Stimulated activated CD8-positive, alpha-beta memory T cell treated with anti-CD3 and anti-CD28 coated beads, Interleukin-15, amount 100 ng/mL, for 4 hours (primary cell): ENCODE measurements around the gene GPR42.
"Not testable (repeated sequence)": the region's sequence is repeated elsewhere in the genome, so short reads cannot be mapped to it uniquely, and the experiment has no call there.

Source experiments
- DNase-seq, 2 donors: peaks; one replicate each; pipeline ENCODE4 v3.0.0-alpha.2; 2020; ENCODE audit warnings: low read depth in 2 of 2

GPR42 gene

DNA sequence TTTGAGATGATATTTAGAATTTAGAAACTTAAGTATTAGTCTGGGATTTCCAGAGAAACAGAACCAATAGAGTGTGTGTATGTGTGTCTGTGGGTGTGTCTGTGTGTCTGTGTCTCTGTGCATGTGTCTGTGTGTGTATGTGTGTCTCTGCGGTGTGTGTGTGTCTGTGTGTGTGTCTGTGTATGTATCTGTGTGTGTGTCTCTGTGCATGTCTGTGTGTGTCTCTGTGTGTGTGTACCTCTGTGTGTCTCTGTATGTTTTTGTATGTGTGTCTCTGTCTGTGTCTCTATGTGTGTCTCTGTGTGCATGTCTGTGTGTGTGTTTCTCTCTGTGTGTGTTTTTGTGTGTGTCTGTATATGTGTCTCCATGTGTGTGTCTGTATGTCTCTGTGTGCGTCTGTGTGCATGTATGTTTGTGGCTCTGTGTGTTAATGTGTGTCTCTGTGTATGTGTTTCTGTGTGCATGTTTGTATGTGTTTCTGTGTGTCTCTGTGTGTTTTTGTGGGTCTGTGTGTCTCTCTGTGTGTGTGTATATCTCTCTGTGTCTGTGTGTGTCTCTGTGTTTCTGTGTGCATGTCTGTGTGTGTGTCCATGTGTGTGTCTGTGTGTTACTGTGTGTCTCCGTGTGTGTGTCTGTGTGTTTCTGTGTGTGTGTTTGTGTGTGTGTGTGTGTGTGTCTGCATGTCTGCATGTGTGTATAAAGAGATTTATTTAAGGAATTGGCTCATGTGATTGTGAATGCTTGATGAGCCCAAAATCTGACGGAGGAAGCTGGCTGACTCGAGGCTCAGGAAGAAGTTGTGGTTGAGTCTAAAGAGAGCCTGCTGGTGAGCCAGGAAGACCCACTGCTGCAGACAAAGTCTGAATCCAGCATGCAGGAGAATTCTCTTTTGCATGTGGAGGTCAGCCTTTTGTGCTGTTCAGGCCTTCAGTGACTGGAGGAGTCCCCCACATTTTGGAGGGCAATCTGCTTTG, 22.2 kb downstream of the GPR42 start:
- DNase-seq, result no peak

DNA sequence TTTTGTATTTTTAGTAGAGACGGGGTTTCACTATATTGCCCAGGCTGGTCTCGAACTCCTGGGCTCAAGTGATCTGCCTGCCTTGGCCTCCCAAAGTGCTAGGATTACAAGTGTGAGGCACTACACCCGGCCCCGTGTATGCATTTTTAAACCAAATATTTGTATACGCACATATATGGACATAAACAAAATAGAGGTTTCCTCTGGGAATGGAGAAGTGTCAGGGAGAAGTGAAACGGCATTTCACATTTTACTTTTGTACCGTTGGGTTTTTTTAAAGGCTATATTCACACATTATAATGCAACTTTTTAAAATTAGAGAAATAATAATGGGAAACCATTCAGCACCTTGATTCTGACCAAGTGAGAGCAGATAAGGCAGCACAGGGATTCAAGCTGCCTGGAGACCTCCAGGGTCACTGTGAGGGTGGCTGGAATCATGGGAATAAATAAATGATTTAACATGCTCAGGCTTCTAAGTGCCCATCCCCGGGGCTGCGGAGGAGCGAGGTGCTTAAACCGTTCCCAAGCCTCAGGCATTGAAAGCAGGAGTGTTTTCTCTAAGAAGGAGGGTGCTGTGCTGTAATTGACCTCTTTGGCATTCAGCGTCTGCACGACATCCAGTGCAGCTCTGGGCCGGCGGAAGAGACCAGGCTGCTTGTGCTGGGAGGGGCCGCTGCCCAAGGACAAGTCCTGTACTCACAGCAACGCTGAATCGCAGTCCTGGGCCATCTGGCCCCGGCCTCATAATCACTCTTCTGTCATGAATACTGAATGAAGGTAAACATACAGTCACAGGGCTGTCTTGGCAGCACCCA, 24.7 kb downstream of the GPR42 start:
- no peak for DNase-seq

DNA sequence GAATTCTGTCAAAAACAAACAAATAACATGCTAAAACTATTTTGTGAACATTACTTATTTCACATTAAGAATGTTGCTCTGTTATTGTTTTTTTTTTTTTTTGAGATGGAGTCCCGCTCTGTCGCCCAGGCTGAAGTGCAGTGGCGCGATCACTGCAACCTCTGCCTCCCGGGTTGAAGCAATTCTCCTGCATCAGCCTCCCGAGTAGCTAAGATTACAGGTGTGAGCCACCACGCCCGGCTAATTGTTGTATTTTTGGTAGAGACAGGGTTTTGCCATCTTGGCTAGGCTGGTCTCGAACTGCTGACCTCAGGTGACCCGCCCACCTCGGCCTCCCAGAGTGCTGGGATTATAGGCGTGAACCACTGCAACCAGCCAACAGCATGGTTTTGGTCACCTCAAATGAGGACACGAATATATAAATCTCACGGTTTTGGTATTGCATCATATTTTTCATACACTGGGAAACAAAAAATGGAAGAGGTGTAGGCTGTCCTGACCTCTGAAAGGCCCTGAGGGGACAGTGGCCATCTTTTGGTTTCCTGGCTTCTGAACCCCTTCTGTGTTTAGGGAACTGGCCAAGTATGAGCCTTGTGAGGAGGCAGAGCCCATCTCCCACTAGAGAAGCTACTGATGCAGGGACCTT, 25.5 kb downstream of the GPR42 start:
- DNase-seq, result no peak

DNA sequence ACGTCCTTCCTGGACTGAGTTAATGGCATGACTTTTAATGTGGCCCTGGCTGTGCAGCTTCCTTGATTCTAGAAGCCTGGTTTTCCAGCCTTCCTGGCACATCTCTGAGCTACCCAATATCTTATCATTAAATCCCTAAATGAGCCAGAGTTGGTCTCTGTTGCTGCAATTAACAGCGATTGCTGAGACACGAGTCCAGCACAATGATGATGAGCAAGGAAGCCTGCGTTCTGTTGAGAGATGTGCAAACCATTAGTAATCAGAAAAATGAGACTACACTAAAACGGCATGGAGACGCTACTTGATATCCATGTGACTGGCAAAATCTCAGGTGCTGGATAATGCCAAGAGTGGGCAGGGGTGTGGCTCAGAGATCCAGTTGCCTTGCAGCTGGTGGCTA, 26.2 kb downstream of the GPR42 start:
- no peak for DNase-seq

DNA sequence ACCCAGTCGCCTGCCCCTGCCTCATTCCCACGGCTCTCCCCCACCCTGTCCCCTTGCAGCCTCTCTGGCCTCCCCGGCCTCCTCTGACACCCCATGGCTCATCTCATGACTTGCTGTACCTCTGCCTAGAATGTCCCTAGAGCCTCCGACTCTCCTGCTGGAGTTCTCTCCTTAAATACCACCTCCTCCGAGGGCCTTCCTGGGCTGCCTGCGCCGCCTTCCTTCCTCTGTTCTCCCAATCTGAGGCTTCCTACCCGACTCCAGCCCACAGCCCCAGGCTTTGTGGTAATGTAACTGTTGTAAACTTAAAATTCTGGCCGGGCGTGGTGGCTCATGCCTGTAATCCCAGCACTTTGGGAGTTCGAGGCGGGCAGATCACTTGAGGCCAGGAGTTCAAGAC, 27.7 kb downstream of the GPR42 start:
- no peak for DNase-seq

DNA sequence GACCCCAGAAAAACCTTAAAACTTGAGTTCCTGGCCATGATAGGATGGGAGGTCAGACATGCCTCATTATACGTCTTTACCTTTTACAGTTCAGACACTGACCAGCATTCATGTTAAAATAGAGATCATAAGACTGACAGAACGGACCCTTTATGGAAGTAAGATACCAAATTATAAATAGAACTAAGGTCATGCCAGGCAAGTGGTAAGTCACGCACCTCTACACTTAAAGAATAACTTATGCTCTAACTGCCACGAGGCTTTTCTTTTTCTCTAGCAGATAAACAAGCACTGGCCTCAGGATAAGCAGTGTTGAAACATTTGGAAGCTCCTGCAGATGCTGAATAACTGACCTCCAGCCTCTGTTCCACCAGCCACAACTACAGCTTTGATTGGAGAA, 28.4 kb downstream of the GPR42 start:
- no peak for DNase-seq

DNA sequence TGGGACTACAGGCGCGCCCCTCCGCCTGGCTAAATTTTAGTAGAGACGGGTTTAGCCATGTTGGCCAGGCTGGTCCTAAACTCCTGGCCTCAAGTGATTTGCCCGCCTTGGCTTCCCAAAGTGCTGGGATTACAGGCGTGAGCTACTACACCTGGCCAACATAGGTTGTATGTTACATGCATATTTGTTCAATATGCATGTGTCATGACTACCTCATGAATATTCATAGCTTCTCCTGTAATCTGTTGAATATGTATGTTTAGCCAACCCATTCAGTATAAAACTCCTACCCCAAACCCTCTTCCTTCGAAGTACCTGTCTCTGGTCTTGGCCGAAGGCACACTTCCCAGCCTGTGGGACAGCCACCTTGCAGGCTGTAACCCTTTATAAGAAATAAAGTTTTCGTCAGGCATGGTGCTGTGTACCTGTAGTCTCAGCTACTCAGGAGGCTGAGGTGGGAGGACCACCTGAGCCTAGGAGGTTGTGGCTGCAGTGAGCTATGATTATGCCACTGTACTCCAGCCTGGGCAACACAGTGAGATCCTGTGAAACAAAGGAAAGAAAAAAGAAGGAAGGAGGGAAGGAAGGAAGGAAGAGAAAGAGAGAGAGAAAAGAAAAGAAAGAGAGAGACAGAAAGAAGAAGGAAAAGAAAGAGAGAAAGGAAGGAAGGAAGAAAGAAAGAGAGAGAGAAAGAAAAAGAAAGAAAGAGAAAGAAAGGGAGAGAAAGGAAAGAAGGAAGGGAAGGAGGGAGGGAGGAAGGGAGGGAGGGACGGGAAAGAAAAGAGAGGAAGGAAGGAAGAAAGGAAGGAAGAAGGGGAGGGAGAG, 29.3 kb downstream of the GPR42 start:
- no peak for DNase-seq

DNA sequence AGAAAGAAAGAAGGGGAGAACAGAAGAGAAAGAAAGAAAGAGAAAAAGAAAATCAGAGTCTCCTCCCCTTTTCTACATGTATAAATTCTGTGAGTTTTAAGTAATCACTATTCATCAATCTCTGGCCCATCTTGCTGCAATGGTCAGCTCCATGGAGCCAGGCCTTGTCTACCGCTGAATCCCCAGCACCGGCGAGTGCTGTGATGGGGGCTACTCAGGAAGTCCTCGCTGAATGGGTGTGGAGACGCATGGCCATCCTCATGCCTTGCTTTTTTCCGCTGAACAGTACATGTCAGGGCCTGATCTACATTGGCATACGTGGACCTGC, 29.9 kb downstream of the GPR42 start:
- no peak for DNase-seq

DNA sequence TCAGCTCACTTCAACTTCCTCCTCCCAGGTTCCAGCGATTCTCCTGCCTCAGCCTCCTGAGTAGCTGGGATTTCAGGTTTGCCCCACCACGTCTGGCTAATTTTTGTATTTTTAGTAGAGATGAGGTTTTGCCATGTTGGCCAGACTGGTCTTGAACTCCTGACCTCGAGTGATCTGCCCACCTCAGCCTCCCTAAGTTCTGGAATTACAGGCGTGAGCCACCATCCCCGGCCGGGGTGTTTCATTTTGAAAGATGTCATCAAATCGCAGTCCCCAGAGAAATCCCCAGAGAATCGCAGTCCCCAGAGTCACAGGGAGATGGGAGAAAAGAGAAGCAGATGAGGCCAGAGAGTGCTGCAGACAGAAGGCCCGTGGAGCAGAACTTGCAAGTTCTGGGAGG, 30.5 kb downstream of the GPR42 start:
- not testable (repeated sequence) for DNase-seq

DNA sequence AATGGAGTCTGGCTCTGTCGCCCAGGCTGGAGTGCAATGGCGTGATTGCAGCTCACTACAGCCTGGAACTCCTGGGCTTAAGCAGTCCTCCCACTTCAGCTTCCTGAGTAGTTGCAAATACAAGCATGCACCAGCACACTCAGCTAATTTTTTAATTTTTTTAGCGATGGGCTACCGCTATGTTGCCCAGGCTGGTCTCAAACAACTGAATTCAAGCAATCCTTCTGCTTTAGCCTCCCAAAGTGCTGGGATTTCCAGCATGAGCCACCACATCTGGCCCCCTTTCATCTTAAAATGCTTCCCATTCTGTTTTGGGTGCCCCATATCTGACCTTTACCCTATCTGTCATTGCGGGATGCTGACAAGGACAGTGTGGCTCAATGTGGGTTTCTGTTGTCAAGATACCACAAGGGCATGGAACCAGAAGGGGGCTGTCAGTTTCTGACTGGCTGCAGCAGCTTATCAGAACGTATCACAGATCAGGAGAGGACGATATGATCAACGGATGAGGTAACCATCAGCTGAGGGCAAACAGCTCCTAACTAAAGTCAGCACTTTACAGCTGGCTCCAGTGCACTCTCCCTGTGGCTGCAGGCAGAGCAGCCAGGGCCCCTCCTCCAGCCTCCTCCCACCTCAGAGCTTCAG, 32.4 kb downstream of the GPR42 start:
- no peak for DNase-seq

DNA sequence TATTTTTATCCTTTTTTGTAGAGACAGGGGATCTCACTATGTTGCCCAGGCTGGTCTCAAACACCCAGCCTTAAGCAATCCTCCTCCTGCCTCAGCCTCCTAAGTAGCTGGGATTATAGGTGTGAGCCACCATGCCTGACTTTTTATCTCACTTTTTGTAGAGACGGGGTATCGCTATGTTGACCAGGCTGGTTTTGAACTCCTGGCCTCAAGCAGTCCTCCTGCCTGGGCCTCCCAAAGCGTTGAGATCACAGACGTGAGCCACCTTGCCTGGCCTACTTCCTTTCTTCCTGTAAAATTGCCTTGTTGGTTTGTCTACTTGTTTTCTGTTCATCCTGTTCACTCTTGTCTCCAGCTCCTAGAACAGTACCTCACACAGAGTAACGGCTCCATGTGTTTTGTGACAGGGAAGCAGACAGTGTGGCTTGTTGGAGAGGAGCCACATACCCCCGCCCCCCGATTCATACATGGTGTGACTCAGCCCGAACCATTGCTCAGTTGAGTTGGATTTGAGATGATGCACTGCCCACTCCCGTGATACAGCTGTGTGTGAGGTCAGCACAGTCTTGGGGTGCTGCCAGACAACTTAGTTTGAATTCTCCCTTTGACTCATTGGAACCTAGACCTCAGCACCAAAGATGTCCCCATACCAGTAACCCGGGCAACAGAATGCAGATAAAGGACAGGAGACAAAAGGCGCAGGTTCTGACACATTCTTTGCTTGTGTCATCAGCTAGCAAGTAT, 34.2 kb downstream of the GPR42 start:
- DNase-seq, result no peak

DNA sequence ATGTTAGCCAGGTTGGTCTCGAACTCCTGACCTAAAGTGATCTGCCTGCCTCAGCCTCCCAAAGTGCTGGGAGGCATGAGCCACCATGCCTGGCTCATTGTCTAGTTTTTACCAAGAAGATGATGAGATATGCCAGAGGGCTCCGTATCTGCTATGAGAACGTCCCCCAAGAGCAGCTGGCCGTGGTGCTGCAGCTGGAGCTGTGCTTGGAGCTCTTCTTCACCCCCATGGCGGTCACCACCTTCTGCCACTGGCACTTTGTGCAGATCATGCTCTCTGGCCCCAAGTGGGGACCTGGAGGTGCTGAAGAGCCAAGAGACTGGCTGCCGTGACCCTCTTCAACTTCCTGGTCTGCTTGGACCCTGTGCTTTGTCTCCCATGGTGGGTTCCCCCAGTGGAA, 36.8 kb downstream of the GPR42 start:
- no peak for DNase-seq

DNA sequence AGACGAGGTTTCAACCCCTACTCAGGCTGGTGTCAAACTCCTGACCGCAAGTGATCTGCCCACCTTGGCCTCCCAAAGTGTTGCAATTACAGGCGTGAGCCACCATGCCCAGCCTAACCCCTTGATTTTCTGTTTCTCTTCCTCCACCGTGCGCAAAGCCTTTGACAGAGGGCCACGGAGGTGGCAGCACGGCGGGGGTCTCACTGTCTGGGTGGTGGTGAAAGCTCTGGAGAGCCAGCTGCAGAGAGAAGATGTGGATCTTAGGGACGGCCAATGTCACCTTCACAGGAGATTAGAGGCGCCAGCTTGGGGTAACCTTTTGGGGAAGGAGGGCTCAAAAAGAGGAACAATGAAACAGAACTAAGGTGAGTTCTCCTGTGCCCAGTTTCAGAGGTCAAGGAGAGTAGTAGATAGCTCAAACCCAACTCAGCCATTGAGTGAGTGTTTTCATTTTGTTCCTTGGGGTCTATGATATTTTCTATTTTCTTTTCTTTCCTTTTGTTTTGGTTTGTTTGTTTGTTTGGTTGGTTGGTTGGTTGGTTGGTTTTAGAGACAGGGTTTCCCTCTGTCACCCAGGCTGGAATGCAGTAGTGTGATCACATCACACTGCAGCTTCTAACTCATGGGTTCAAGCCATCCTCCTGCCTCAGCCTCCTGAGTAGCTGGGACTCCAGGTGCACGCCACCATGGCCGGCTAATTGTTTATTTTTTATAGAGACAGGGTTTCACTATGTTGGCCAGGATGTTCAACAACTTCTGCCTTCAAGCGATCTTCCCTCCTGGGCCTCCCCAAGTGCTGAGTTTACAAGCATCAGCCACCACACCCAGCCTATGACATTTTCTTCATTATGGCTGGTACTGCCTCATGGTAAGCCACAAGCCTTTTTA, 37.7 kb downstream of the GPR42 start:
- DNase-seq, result no peak

DNA sequence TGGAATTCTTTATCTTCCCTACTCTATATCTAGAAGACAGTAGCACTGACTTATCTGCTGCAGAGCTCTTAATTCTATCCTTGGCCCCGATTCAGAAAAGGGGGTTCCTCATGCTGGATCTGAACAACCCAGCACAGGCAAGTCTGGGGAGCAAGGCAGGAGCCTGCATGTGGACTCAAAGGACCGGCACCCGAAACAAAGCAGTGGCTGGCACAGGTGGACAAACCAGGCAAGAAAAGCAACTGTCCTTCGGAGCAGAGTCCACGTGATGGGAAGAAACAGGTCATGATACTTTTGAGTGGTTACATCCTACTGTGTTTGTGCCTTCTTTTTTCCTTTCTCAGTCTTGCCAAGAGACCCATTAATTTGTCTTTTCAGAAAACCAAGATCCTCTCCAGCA, 38.3 kb downstream of the GPR42 start:
- no peak for DNase-seq

DNA sequence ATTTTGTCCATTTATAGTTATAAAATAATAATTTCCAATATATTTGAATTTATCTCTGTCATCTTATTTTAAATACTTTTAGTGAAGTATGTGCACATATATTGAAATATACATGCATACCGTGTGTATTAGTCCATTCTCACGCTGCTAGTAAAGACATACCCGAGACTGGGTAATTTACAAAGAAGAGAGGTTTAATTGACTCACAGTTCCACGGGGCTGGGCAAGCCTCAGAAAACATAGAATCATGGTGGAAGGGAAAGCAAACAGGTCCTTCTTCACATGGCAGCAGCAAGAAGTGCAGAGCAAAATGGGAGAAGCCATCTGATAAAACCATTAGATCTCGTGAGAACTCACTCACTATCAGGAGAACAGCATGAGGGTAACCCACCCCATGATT, 39.6 kb downstream of the GPR42 start:
- DNase-seq, result no peak

DNA sequence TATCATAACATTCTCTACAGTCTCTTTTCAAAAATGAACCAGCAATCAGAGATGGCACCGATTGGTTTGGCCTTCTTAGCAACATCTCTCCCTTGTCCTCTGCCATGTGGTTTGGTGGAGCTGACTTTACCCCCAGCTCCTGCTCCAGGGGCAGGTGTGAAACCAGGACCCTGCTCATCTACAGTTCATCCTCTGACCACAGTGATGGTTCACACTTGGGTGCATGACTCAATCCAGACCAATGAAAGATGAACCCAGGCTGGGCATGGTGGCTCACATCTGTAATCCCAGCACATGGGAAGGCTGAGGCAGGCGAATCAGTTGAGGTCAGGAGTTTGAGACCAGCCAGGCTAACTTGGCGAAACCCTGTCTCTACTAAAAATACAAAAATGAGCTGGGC, 43.6 kb downstream of the GPR42 start:
- DNase-seq, result no peak

DNA sequence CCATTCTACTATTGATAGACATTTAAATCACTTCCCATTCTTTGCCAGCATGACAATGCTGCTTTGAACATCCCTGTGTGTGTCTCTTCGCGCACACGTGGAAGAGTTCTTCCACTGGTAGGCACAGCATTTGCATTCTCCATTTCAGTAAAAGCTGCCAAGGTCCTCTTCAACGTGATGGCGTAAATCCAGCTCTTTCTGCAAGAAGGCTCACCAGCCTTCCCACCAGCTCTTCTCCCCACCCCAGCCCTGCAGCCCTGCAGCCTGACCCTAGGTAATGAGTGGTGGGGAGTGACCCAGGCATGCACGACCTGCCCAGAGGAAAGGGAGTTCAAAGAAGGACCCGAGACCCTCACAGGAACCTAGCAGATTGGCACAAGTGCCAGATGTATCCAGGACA, 45.5 kb downstream of the GPR42 start:
- no peak for DNase-seq

DNA sequence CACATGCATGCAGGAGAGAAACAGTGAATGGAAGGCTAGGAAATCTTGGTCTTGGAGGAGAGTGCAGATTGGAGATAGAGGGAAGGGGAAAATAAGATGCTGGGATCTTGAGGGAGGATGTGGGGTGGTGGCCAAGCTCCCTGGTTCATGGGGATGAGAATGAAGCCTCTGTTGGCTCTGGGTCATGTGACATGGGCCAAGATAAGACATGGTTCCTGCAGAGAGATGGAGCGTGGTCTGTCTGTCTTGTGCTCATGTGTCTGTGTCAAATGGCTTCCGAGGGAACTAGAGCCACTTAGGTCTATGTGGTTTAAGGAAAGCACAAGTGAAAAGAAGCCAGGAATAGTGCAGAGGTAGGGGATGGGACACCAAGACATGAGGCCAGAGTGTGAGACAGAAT, 46.4 kb downstream of the GPR42 start:
- no peak for DNase-seq

DNA sequence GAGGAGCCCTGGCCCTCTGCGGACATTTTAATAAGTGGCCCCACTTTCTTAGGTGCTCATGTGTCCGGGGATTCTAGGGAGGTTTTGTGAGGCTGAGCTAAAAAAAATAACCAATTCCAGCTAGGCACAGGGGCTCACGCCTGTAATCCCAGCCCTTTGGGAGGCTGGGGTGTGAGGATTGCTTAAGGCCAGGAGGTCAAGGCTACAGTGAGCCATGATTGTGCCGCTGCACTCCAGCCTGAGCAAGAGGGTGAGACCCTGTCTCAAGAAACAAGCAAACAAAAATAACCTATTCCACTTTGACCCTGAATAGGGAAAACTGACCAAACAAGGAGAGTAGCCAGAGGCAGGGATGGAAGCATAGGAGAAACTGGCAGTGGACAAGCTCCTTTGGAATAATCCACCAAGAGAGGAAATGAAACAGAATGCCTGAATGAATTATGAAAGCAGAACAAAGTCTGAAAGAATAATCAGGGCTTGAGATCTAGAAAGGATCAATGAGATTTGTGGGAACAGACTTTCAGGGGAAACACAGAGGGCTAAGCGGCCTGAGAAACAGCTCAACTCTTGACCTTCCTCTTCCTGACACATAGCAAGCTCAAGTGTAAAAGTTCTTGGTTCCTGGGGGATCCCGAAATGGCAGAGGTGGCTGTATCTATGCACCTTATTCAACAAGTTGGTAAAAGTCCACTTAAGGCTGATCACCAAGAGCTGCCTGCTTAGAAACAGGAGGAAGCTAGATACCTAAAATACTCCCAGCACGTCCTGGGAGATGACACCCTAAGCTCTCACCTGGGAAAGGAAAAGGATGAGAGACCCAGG, 47.1 kb downstream of the GPR42 start:
- DNase-seq, result no peak
